MM.1S (cell line): ENCODE measurements around the gene HNRNPC.
"Not testable (repeated sequence)": the region's sequence is repeated elsewhere in the genome, so short reads cannot be mapped to it uniquely, and the experiment has no call there.

Source experiments
- DNase-seq: peaks from one replicate; pipeline ENCODE4 v3.0.0-alpha.2; 2015
- H2AFZ ChIP-seq: fragments of 300-600 bp; sonication (generic); 2 replicates; pipeline ENCODE4 v1.6.0; 2016; ENCODE audit warnings: antibody characterized with exemption, low read length
- H3F3A ChIP-seq: fragments of 300-600 bp; sonication (generic); 2 replicates; pipeline ENCODE4 v1.6.1; 2016; ENCODE audit warnings: mild to moderate bottlenecking, antibody characterized with exemption, low read length, moderate library complexity, mixed read lengths; ENCODE audit not compliant: insufficient read depth
- H3K27ac ChIP-seq: fragments of 300-600 bp; sonication (generic); 2 replicates; pipeline ENCODE4 v1.5.1; 2016; ENCODE audit warnings: mild to moderate bottlenecking, low read length
- H3K27me3 ChIP-seq: fragments of 300-600 bp; sonication (generic); replicated peaks from 2 replicates; pipeline ENCODE4 v1.6.0; 2016; ENCODE audit warnings: low read length; ENCODE audit not compliant: insufficient read depth
- H3K36me3 ChIP-seq: fragments of 300-600 bp; sonication (generic); replicated peaks from 2 replicates; pipeline ENCODE4 v1.6.1; 2016; ENCODE audit warnings: mild to moderate bottlenecking, low read length, mixed read lengths; ENCODE audit not compliant: insufficient read depth
- H3K4me1 ChIP-seq: fragments of 300-600 bp; sonication (generic); 2 replicates; pipeline ENCODE4 v1.6.1; 2016; ENCODE audit warnings: low read length, mixed read lengths
- H3K4me2 ChIP-seq: fragments of 300-600 bp; sonication (generic); 2 replicates; pipeline ENCODE4 v1.6.0; 2016; ENCODE audit warnings: low read depth, low read length
- H3K4me3 ChIP-seq: fragments of 300-600 bp; sonication (generic); 2 replicates; pipeline ENCODE4 v1.5.1; 2016; ENCODE audit warnings: low read length, mixed read lengths
- H3K79me2 ChIP-seq: fragments of 300-600 bp; sonication (generic); 2 replicates; pipeline ENCODE4 v1.6.1; 2016; ENCODE audit warnings: mixed run types, low read length, mixed read lengths
- H3K9ac ChIP-seq: fragments of 300-600 bp; sonication (generic); 2 replicates; pipeline ENCODE4 v1.6.1; 2016; ENCODE audit warnings: low read length, mixed read lengths
- H3K9me2 ChIP-seq: fragments of 300-600 bp; sonication (generic); replicated peaks from 2 replicates; pipeline ENCODE4 v1.6.1; 2016; ENCODE audit warnings: mild to moderate bottlenecking, low read length, mixed read lengths; ENCODE audit not compliant: insufficient read depth
- H3K9me3 ChIP-seq: fragments of 300-600 bp; sonication (generic); replicated peaks from 2 replicates; pipeline ENCODE4 v1.6.1; 2016; ENCODE audit warnings: mild to moderate bottlenecking, low read length, mixed read lengths; ENCODE audit not compliant: insufficient read depth
- H4K20me1 ChIP-seq: fragments of 300-600 bp; sonication (generic); 2 replicates; pipeline ENCODE4 v1.6.1; 2016; ENCODE audit warnings: mild to moderate bottlenecking, low read length, moderate library complexity, mixed read lengths; ENCODE audit not compliant: insufficient read depth
- EZH2 ChIP-seq: fragments of 300-600 bp; sonication (generic); optimal IDR thresholded peaks from 2 replicates; pipeline ENCODE3; 2017; ENCODE audit warnings: low read depth, mild to moderate bottlenecking, antibody characterized with exemption, low read length, mixed read lengths
- EZH2phosphoT487 ChIP-seq: fragments of 300-600 bp; sonication (generic); IDR thresholded peaks from 2 replicates; pipeline ENCODE4 v1.6.1; 2018; ENCODE audit warnings: antibody characterized with exemption, low read length
- TF ChIP-seq, protein P1 (sequence below): fragments of 300-600 bp; sonication (generic); IDR thresholded peaks from 2 replicates; pipeline ENCODE4 v1.5.1; 2016; ENCODE audit warnings: antibody characterized with exemption, low read length, mixed read lengths

The HNRNPC gene

DNA sequence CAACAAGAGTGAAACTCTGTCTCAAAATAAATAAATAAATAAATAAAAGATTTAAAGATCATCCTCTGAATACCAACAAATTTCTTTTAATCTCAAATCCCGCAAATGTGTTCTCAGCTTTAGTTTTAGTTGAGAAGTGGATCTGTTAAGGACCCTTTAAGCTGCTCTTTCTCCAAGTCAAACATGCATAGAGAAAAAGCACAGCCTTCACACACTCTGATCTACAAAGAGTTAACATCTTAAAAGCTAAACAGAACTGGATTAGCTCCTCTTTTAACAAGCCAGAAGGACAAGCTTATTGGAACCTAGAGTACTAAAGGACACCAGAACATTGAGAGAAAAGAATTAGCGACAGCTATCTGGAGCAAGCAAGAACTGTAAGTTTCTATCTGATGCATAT is 10.5 kb upstream of the HNRNPC start, which contains the start of gene RPGRIP1:
Gene RPGRIP1, plus strand, starts transcription at position 301 of the 400 bp plus-strand sequence. CDS start 7,894 bp downstream, outside the sequence.
- H3F3A ChIP-seq = no peaks in the 10 kb centered on the region
- H4K20me1 ChIP-seq = no peaks in the 10 kb centered on the region
- DNase-seq = no peak
- H3K9me2 ChIP-seq = no peaks in the 10 kb centered on the region
- no peak within 1 kb of the TSS for H3K9ac ChIP-seq
- TF ChIP-seq EZH2 = no peak
- TF ChIP-seq, protein P1, sequence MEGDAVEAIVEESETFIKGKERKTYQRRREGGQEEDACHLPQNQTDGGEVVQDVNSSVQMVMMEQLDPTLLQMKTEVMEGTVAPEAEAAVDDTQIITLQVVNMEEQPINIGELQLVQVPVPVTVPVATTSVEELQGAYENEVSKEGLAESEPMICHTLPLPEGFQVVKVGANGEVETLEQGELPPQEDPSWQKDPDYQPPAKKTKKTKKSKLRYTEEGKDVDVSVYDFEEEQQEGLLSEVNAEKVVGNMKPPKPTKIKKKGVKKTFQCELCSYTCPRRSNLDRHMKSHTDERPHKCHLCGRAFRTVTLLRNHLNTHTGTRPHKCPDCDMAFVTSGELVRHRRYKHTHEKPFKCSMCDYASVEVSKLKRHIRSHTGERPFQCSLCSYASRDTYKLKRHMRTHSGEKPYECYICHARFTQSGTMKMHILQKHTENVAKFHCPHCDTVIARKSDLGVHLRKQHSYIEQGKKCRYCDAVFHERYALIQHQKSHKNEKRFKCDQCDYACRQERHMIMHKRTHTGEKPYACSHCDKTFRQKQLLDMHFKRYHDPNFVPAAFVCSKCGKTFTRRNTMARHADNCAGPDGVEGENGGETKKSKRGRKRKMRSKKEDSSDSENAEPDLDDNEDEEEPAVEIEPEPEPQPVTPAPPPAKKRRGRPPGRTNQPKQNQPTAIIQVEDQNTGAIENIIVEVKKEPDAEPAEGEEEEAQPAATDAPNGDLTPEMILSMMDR = no peak
- TF ChIP-seq EZH2phosphoT487 = no peak
- H3K27me3 ChIP-seq = no peaks in the 10 kb centered on the region
- no peaks in the 10 kb centered on the region for H3K9me3 ChIP-seq
- no peak within 1 kb of the TSS for H3K4me2 ChIP-seq
- H2AFZ ChIP-seq = no peak within 1 kb of the TSS
- no peaks in the 10 kb centered on the region for H3K36me3 ChIP-seq
- H3K79me2 ChIP-seq = no peaks in the 10 kb centered on the region
- H3K27ac ChIP-seq = no peak within 1 kb of the TSS
- H3K4me3 ChIP-seq = no peak within 1 kb of the TSS
- H3K4me1 ChIP-seq = no peaks in the 10 kb centered on the region

DNA sequence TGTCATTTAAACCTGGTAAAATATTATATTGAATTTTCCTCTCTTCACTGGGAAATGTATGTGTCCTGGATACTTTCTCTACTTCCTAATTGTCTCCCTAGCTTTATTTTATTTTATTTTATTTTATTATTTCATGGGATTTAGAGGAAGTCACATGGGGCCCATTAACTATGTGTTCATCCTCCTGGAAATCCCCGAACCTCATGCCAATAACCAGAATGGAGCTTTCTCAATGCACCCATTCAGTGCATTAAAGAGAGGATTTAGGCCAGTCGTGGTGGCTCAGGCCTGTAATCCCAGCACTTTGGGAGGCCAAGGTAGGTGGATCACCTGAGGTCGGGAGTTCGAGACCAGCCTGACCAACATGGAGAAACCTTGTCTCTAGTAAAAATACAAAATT is 9.4 kb upstream of the HNRNPC start:
- no peaks in the 10 kb centered on the region for H3K9me3 ChIP-seq
- no peak overlapping the region for H2AFZ ChIP-seq
- no peaks in the 10 kb centered on the region for H3K9me2 ChIP-seq
- DNase-seq = no peak
- no peaks in the 10 kb centered on the region for H3F3A ChIP-seq
- no peaks in the 10 kb centered on the region for H4K20me1 ChIP-seq
- no peaks in the 10 kb centered on the region for H3K79me2 ChIP-seq
- no peak overlapping the region for H3K27ac ChIP-seq
- TF ChIP-seq, protein P1 = no peak
- TF ChIP-seq EZH2phosphoT487 (no peak), EZH2 (no peak)
- no peak overlapping the region for H3K4me2 ChIP-seq
- no peaks in the 10 kb centered on the region for H3K4me1 ChIP-seq
- no peaks in the 10 kb centered on the region for H3K36me3 ChIP-seq
- H3K9ac ChIP-seq = no peak overlapping the region
- no peaks in the 10 kb centered on the region for H3K27me3 ChIP-seq
- H3K4me3 ChIP-seq = no peak overlapping the region

DNA sequence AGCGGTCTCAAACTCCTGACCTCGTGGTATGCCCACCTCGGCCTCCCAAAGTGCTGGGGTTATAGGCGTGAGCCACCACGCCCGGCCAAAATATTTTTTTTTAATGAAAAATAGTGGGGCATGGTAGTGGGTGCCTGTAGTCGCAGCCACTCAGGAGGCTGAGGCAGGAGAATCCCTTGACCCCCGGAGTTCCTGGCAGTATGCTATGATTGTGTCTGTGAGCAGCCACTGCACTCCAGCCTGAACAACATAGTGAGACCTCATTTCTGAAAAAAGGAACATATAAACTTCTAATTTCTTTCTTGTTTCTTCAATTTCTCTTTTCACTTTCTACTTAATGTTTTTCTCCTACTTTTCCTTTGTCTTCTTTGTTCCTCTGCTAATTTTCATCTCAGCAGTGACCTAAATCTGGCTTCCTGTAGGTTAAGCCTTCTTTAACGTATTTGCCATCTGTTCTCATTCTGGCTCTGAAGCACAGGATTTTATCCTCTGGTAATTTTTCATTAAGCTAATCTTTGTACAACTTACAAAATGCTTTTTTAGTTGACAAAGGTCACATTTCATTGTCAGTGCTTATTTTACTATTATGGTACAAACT is 6.1 kb upstream of the HNRNPC start:
- H3K27ac ChIP-seq = no peak overlapping the region
- H3K79me2 ChIP-seq = no peaks in the 10 kb centered on the region
- no peak for DNase-seq
- H3K9ac ChIP-seq = no peak overlapping the region
- H3K4me3 ChIP-seq = no peak overlapping the region
- no peaks in the 10 kb centered on the region for H4K20me1 ChIP-seq
- H3K27me3 ChIP-seq = no peaks in the 10 kb centered on the region
- H2AFZ ChIP-seq = no peak overlapping the region
- TF ChIP-seq, protein P1 = no peak
- TF ChIP-seq EZH2phosphoT487 (no peak), EZH2 (no peak)
- H3K36me3 ChIP-seq = no peaks in the 10 kb centered on the region
- no peak overlapping the region for H3K4me2 ChIP-seq
- no peaks in the 10 kb centered on the region for H3K9me3 ChIP-seq
- H3F3A ChIP-seq = no peaks in the 10 kb centered on the region
- no peaks in the 10 kb centered on the region for H3K9me2 ChIP-seq
- H3K4me1 ChIP-seq = no peaks in the 10 kb centered on the region

DNA sequence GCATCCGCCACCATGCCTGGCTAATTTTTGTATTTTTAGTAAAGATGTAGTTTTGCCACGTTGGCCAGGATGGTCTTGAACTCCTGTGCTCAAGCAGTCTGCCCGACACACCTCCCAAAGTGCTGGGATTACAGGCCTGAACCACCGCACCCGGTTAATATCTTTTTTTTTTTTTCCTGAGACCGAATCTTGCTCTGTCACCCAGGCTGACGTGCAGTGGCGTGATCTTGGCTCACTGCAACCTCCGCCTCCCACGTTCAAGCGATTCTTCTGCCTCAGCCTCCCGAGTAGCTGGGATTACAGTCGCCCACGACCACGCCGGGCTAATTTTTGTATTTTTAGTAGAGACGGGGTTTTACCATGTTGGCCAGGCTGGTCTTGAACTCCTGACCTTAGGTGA is 3.4 kb upstream of the HNRNPC start:
- H3K36me3 ChIP-seq, H3K27me3 ChIP-seq, H3K9me3 ChIP-seq, H4K20me1 ChIP-seq, H2AFZ ChIP-seq, H3K9ac ChIP-seq, H3K4me1 ChIP-seq, H3K4me3 ChIP-seq, H3K4me2 ChIP-seq, DNase-seq, H3K9me2 ChIP-seq, H3K27ac ChIP-seq: not testable (repeated sequence)
- Histone ChIP-seq H3K79me2 (peaks cover 16% of the 10 kb centered on the region), H3F3A (peaks cover 16% of the 10 kb centered on the region)
